HEK293 (cell line): Measurements from ENCODE around the gene IPO13.
A peak's percentile ranks its signal among the peaks of the same experiment; 100 is the strongest.

Source experiments
- HOXA7 ChIP-seq: sonication (generic); formaldehyde crosslinking; IDR thresholded peaks from 2 replicates; pipeline ENCODE4 v1.8.1; 2022; ENCODE audit warnings: missing genetic modification reagents, borderline replicate concordance
- KLF10 ChIP-seq: fragments of 450-650 bp; IDR thresholded peaks from 2 replicates; pipeline ENCODE4 v1.5.1; 2018; ENCODE audit warnings: missing biosample characterization, mild to moderate bottlenecking, missing genetic modification characterization
- OVOL3 ChIP-seq: fragments of 450-650 bp; formaldehyde crosslinking; IDR thresholded peaks from 2 replicates; pipeline ENCODE4 v1.5.1; 2016; ENCODE audit warnings: missing biosample characterization, missing genetic modification characterization
- PRDM1 ChIP-seq: fragments of 450-650 bp; formaldehyde crosslinking; IDR thresholded peaks from 2 replicates; pipeline ENCODE4; 2016; ENCODE audit warnings: missing biosample characterization, missing genetic modification characterization
- SALL2 ChIP-seq: fragments of 450-650 bp; formaldehyde crosslinking; IDR thresholded peaks from 2 replicates; pipeline ENCODE4 v1.5.0; 2017; ENCODE audit warnings: missing biosample characterization, mild to moderate bottlenecking, missing genetic modification characterization, borderline replicate concordance
- SP7 ChIP-seq: fragments of 450-650 bp; formaldehyde crosslinking; IDR thresholded peaks from 2 replicates; pipeline ENCODE4 v1.5.1; 2016; ENCODE audit warnings: missing biosample characterization, missing genetic modification characterization
- TCF7L2 ChIP-seq: IDR thresholded peaks from 2 replicates; pipeline ENCODE4 v1.6.1; 2011; ENCODE audit warnings: low read depth, mild to moderate bottlenecking, inconsistent platforms, low read length, moderate library complexity, borderline replicate concordance
- ZBTB20 ChIP-seq: fragments of 450-650 bp; formaldehyde crosslinking; IDR thresholded peaks from 2 replicates; pipeline ENCODE4 v1.5.1; 2016; ENCODE audit warnings: missing biosample characterization, missing genetic modification characterization
- ZFP3 ChIP-seq: fragments of 450-650 bp; formaldehyde crosslinking; IDR thresholded peaks from 2 replicates; pipeline ENCODE4 v1.5.1; 2016; ENCODE audit warnings: low read depth, missing biosample characterization, missing genetic modification characterization
- ZFP69B ChIP-seq: fragments of 450-650 bp; formaldehyde crosslinking; IDR thresholded peaks from 2 replicates; pipeline ENCODE4 v1.5.1; 2016; ENCODE audit warnings: missing biosample characterization, missing genetic modification characterization
- ZNF133 ChIP-seq: fragments of 450-650 bp; formaldehyde crosslinking; IDR thresholded peaks from 2 replicates; pipeline ENCODE4 v1.5.1; 2016; ENCODE audit warnings: missing biosample characterization, missing genetic modification characterization
- ZNF155 ChIP-seq: fragments of 450-650 bp; formaldehyde crosslinking; IDR thresholded peaks from 2 replicates; pipeline ENCODE4 v1.5.1; 2016; ENCODE audit warnings: missing biosample characterization, missing genetic modification characterization
- ZNF175 ChIP-seq: fragments of 450-650 bp; formaldehyde crosslinking; IDR thresholded peaks from 2 replicates; pipeline ENCODE4 v1.5.1; 2016; ENCODE audit warnings: missing biosample characterization, missing genetic modification characterization
- ZNF19 ChIP-seq: fragments of 450-650 bp; formaldehyde crosslinking; IDR thresholded peaks from 2 replicates; pipeline ENCODE4; 2016; ENCODE audit warnings: missing biosample characterization, missing genetic modification characterization, low read depth
- ZNF248 ChIP-seq: fragments of 450-650 bp; formaldehyde crosslinking; IDR thresholded peaks from 2 replicates; pipeline ENCODE4 v1.5.1; 2017; ENCODE audit warnings: missing biosample characterization, missing genetic modification characterization
- ZNF341 ChIP-seq: fragments of 450-650 bp; formaldehyde crosslinking; IDR thresholded peaks from 2 replicates; pipeline ENCODE4; 2016; ENCODE audit warnings: low read depth, missing biosample characterization, missing genetic modification characterization
- ZNF394 ChIP-seq: fragments of 450-650 bp; formaldehyde crosslinking; IDR thresholded peaks from 2 replicates; pipeline ENCODE4 v1.5.1; 2016; ENCODE audit warnings: missing biosample characterization, missing genetic modification characterization, mild to moderate bottlenecking, moderate library complexity, borderline replicate concordance
- ZNF416 ChIP-seq: fragments of 450-650 bp; formaldehyde crosslinking; IDR thresholded peaks from 2 replicates; pipeline ENCODE4 v1.5.1; 2016; ENCODE audit warnings: missing biosample characterization, missing genetic modification characterization
- ZNF571 ChIP-seq: fragments of 450-650 bp; formaldehyde crosslinking; IDR thresholded peaks from 2 replicates; pipeline ENCODE4 v1.5.0; 2017; ENCODE audit warnings: missing biosample characterization, missing genetic modification characterization
- ZNF585B ChIP-seq: fragments of 450-650 bp; formaldehyde crosslinking; IDR thresholded peaks from 2 replicates; pipeline ENCODE4 v1.5.1; 2016; ENCODE audit warnings: missing biosample characterization, missing genetic modification characterization
- ZNF600 ChIP-seq: fragments of 450-650 bp; formaldehyde crosslinking; IDR thresholded peaks from 2 replicates; pipeline ENCODE4 v1.5.1; 2016; ENCODE audit warnings: missing biosample characterization, missing genetic modification characterization
- ZNF654 ChIP-seq: fragments of 450-650 bp; formaldehyde crosslinking; IDR thresholded peaks from 2 replicates; pipeline ENCODE4 v1.5.1; 2016; ENCODE audit warnings: low read depth, missing biosample characterization, missing genetic modification characterization
- ZNF660 ChIP-seq: fragments of 450-650 bp; IDR thresholded peaks from 2 replicates; pipeline ENCODE4 v1.5.1; 2018; ENCODE audit warnings: missing biosample characterization, mild to moderate bottlenecking, missing genetic modification characterization
- ZNF76 ChIP-seq: fragments of 450-650 bp; formaldehyde crosslinking; IDR thresholded peaks from 2 replicates; pipeline ENCODE4; 2016; ENCODE audit warnings: low read depth, missing biosample characterization, missing genetic modification characterization, borderline replicate concordance
- ZNF830 ChIP-seq: fragments of 450-650 bp; IDR thresholded peaks from 2 replicates; pipeline ENCODE4 v1.5.0; 2018; ENCODE audit warnings: missing biosample characterization, missing genetic modification characterization, low read depth, mild to moderate bottlenecking, moderate library complexity
- ZNF837 ChIP-seq: fragments of 450-650 bp; formaldehyde crosslinking; IDR thresholded peaks from 2 replicates; pipeline ENCODE4 v1.5.1; 2016; ENCODE audit warnings: missing biosample characterization, missing genetic modification characterization
- ZSCAN4 ChIP-seq: fragments of 450-650 bp; formaldehyde crosslinking; IDR thresholded peaks from 2 replicates; pipeline ENCODE4 v1.5.1; 2017; ENCODE audit warnings: missing biosample characterization, missing genetic modification characterization
- ZXDB ChIP-seq: fragments of 450-650 bp; formaldehyde crosslinking; IDR thresholded peaks from 2 replicates; pipeline ENCODE4 v1.5.1; 2016; ENCODE audit warnings: missing biosample characterization, missing genetic modification characterization
- TF ChIP-seq, protein P1 (sequence below): fragments of 450-650 bp; formaldehyde crosslinking; IDR thresholded peaks from 2 replicates; pipeline ENCODE4 v1.5.1; 2017; ENCODE audit warnings: missing biosample characterization, missing genetic modification characterization
- TF ChIP-seq, protein P2 (sequence below): fragments of 450-650 bp; formaldehyde crosslinking; conservative IDR thresholded peaks from 2 replicates; pipeline ENCODE4 v1.5.1; 2016; ENCODE audit warnings: low read depth, missing biosample characterization, missing genetic modification characterization
- TF ChIP-seq, protein P3 (sequence below): IDR thresholded peaks from 2 replicates; pipeline ENCODE4 v1.6.1; 2011; ENCODE audit warnings: mild to moderate bottlenecking, low read depth, low read length, borderline replicate concordance

IPO13 gene

GRCh38 chr1:43978551-43979260 is 32.0 kb downstream of the IPO13 start, which contains the start of gene B4GALT2 (continued):
- TF ChIP-seq, protein P1, sequence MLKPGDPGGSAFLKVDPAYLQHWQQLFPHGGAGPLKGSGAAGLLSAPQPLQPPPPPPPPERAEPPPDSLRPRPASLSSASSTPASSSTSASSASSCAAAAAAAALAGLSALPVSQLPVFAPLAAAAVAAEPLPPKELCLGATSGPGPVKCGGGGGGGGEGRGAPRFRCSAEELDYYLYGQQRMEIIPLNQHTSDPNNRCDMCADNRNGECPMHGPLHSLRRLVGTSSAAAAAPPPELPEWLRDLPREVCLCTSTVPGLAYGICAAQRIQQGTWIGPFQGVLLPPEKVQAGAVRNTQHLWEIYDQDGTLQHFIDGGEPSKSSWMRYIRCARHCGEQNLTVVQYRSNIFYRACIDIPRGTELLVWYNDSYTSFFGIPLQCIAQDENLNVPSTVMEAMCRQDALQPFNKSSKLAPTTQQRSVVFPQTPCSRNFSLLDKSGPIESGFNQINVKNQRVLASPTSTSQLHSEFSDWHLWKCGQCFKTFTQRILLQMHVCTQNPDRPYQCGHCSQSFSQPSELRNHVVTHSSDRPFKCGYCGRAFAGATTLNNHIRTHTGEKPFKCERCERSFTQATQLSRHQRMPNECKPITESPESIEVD (tag by site-specific recombination): no peak
- TF ChIP-seq SP7 (tag by site-specific recombination) (no peak), KLF10 (tag by site-specific recombination) (no peak; the same call in 1 of the 2 replicates), ZNF600 (tag by site-specific recombination) (peak; percentile 15; the same call in 1 of the 2 replicates), ZNF19 (tag by site-specific recombination) (no peak), ZNF394 (no peak), ZNF175 (no peak), ZXDB (tag by site-specific recombination) (no peak), ZFP69B (no peak), ZNF654 (tag by site-specific recombination) (no peak), ZNF133 (tag by site-specific recombination) (no peak), ZNF571 (no peak), SALL2 (tag by site-specific recombination) (no peak), ZNF837 (tag by site-specific recombination) (no peak), ZNF585B (tag by site-specific recombination) (no peak), ZNF830 (tag by site-specific recombination) (no peak), ZNF341 (tag by site-specific recombination) (no peak), PRDM1 (no peak), ZNF155 (tag by site-specific recombination) (no peak), ZBTB20 (tag by site-specific recombination) (peak; percentile 100), ZNF416 (tag by site-specific recombination) (no peak), ZFP3 (no peak), OVOL3 (tag by site-specific recombination) (no peak), HOXA7 (CRISPR knock-in tag) (no peak), ZNF248 (tag by site-specific recombination) (no peak), ZNF76 (tag by site-specific recombination) (peak; percentile 85), TCF7L2 (no peak), ZNF660 (tag by site-specific recombination) (no peak), ZSCAN4 (tag by site-specific recombination) (no peak)
- TF ChIP-seq, protein P2, sequence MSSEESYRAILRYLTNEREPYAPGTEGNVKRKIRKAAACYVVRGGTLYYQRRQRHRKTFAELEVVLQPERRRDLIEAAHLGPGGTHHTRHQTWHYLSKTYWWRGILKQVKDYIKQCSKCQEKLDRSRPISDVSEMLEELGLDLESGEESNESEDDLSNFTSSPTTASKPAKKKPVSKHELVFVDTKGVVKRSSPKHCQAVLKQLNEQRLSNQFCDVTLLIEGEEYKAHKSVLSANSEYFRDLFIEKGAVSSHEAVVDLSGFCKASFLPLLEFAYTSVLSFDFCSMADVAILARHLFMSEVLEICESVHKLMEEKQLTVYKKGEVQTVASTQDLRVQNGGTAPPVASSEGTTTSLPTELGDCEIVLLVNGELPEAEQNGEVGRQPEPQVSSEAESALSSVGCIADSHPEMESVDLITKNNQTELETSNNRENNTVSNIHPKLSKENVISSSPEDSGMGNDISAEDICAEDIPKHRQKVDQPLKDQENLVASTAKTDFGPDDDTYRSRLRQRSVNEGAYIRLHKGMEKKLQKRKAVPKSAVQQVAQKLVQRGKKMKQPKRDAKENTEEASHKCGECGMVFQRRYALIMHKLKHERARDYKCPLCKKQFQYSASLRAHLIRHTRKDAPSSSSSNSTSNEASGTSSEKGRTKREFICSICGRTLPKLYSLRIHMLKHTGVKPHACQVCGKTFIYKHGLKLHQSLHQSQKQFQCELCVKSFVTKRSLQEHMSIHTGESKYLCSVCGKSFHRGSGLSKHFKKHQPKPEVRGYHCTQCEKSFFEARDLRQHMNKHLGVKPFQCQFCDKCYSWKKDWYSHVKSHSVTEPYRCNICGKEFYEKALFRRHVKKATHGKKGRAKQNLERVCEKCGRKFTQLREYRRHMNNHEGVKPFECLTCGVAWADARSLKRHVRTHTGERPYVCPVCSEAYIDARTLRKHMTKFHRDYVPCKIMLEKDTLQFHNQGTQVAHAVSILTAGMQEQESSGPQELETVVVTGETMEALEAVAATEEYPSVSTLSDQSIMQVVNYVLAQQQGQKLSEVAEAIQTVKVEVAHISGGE (tag by site-specific recombination): peak; percentile 81
- TF ChIP-seq, protein P3, sequence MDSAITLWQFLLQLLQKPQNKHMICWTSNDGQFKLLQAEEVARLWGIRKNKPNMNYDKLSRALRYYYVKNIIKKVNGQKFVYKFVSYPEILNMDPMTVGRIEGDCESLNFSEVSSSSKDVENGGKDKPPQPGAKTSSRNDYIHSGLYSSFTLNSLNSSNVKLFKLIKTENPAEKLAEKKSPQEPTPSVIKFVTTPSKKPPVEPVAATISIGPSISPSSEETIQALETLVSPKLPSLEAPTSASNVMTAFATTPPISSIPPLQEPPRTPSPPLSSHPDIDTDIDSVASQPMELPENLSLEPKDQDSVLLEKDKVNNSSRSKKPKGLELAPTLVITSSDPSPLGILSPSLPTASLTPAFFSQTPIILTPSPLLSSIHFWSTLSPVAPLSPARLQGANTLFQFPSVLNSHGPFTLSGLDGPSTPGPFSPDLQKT: no peak
